ENCODE data around the gene CERT1.

CERT1 gene

GRCh38 chr5:75395277-75395676 is 116.2 kb downstream of the CERT1 start:
- DNase-seq (ENCODE audit: low spot score) = no peak

- DNase-seq (ENCODE audit: low spot score) = peak; percentile 70
These were observed 122.0 kb downstream of the CERT1 start for GRCh38 chr5:75389430-75389829.

GRCh38 chr5:75387806-75388205 is 123.6 kb downstream of the CERT1 start:
- DNase-seq (ENCODE audit: low spot score) = no peak

- no peak for DNase-seq (ENCODE audit: low spot score)
These were observed 127.2 kb downstream of the CERT1 start for GRCh38 chr5:75384218-75384617.

- no peak for DNase-seq (ENCODE audit: low spot score)
These were observed 130.0 kb downstream of the CERT1 start for GRCh38 chr5:75381456-75381855.

- DNase-seq (ENCODE audit: low spot score) = no peak
These were observed 131.3 kb downstream of the CERT1 start for GRCh38 chr5:75380099-75380498.

- DNase-seq (ENCODE audit: low spot score) = no peak
These were observed 136.0 kb downstream of the CERT1 start for GRCh38 chr5:75375414-75375813.

- no peak for DNase-seq (ENCODE audit: low spot score)
These were observed 137.0 kb downstream of the CERT1 start for GRCh38 chr5:75374394-75374814.

- no peak for DNase-seq (ENCODE audit: low spot score)
These were observed 137.6 kb downstream of the CERT1 start for GRCh38 chr5:75373862-75374261.

GRCh38 chr5:75368391-75368790 is 143.0 kb downstream of the CERT1 start:
- no peak for DNase-seq (ENCODE audit: low spot score)

- DNase-seq (ENCODE audit: low spot score) = no peak
These were observed 144.0 kb downstream of the CERT1 start for GRCh38 chr5:75367401-75367800.

GRCh38 chr5:75366787-75367186 is 144.6 kb downstream of the CERT1 start:
- DNase-seq (ENCODE audit: low spot score) = peak; percentile 7

GRCh38 chr5:75365740-75366139 is 145.7 kb downstream of the CERT1 start:
- DNase-seq (ENCODE audit: low spot score) = no peak

- no peak for DNase-seq (ENCODE audit: low spot score)
These were observed 146.7 kb downstream of the CERT1 start for GRCh38 chr5:75364571-75365280.

- no peak for DNase-seq (ENCODE audit: low spot score)
These were observed 147.5 kb downstream of the CERT1 start for GRCh38 chr5:75363726-75364495.

- no peak for DNase-seq (ENCODE audit: low spot score)
These were observed 148.3 kb downstream of the CERT1 start for GRCh38 chr5:75363111-75363510.

- no peak for DNase-seq (ENCODE audit: low spot score)
These were observed 148.9 kb downstream of the CERT1 start for GRCh38 chr5:75362474-75362975.

- DNase-seq (ENCODE audit: low spot score) = no peak
These were observed 150.1 kb downstream of the CERT1 start for GRCh38 chr5:75361310-75361709.

GRCh38 chr5:75358117-75358516 is 153.3 kb downstream of the CERT1 start:
- DNase-seq (ENCODE audit: low spot score) = no peak

- no peak for DNase-seq (ENCODE audit: low spot score)
These were observed 154.7 kb downstream of the CERT1 start for GRCh38 chr5:75356719-75357118.

GRCh38 chr5:75355236-75355635 is 156.2 kb downstream of the CERT1 start:
- DNase-seq (ENCODE audit: low spot score) = no peak

- DNase-seq (ENCODE audit: low spot score) = peak; percentile 48
These were observed 160.1 kb downstream of the CERT1 start for GRCh38 chr5:75351139-75351926.

- DNase-seq (ENCODE audit: low spot score) = no peak
These were observed 161.8 kb downstream of the CERT1 start for GRCh38 chr5:75349663-75350062.

All from activated CD4-positive, alpha-beta T cell treated with anti-CD3 and anti-CD28 coated beads, Interleukin-2, Interleukin-4, amounts not matched to agents 100 ng/mL and 50 ng/mL, durations not matched to agents 16 hours and 8 hours (primary cell).